HT1080 (cell line): ENCODE results near the gene UGP2. TPM values are rescaled to one million over a fixed set of nuclear protein-coding genes. Genes with fewer than 3 reads are reported as not detected.
"Not testable (repeated sequence)": the region's sequence is repeated elsewhere in the genome, so short reads cannot be mapped to it uniquely, and the experiment has no call there.

Experiments
- DNase-seq: peaks from one replicate; pipeline ENCODE4 v3.0.0-alpha.2; 2015; ENCODE audit warnings: low read depth
- small RNA-seq: library from RNA; depleted of rRNA; stranded (forward); fragments of <200 nt; gene quantifications from one replicate; pipeline ENCODE3, GENCODE V24; 2014
- total RNA-seq: library from RNA; depleted of rRNA; stranded (reverse); fragments of >200 nt; shearing (Covaris generic); gene quantifications from 2 replicates; pipeline ENCODE4 v1.2.3, GENCODE V29; 2014; rRNA removed

UGP2 gene
- total RNA-seq, 1 experiment from 2014 or later, result 62.2 TPM

- DNase-seq, result no peak
Measured at GRCh38 chr2:63891488-63892030, 49.9 kb downstream of the UGP2 start.

GRCh38 chr2:63893163-63893562 is 51.5 kb downstream of the UGP2 start:
- DNase-seq, result no peak

GRCh38 chr2:63894167-63894566 is 52.5 kb downstream of the UGP2 start:
- DNase-seq, result no peak

GRCh38 chr2:63898839-63899238 is 57.1 kb downstream of the UGP2 start:
- no peak for DNase-seq

- no peak for DNase-seq
Measured at GRCh38 chr2:63899639-63900038, 57.9 kb downstream of the UGP2 start.

- DNase-seq, result no peak
Measured at GRCh38 chr2:63902149-63902548, 60.5 kb downstream of the UGP2 start.

GRCh38 chr2:63903003-63903402 is 61.3 kb downstream of the UGP2 start:
- no peak for DNase-seq

- no peak for DNase-seq
Measured at GRCh38 chr2:63914311-63914710, 72.6 kb downstream of the UGP2 start.

GRCh38 chr2:63926815-63927214 is 85.1 kb downstream of the UGP2 start:
- DNase-seq, result no peak

GRCh38 chr2:63932104-63932503 is 90.4 kb downstream of the UGP2 start:
- not testable (repeated sequence) for DNase-seq

Small RNA genes within 50 kb of the gene (small RNA-seq; reads per million reads assigned to genes)
- not detected for gene RF01293

Other genes with a start within 250 kb of the UGP2 start
- 9.8 TPM in 2 replicates for gene VPS54, start 177.5 kb downstream of the UGP2 start, total RNA-seq